HG02885 (cell line): ENCODE measurements around the gene PLCXD3.
"Not testable (repeated sequence)": the region's sequence is repeated elsewhere in the genome, so short reads cannot be mapped to it uniquely, and the experiment has no call there.

ENCODE experiments used
- ATAC-seq: cut with Tn5 transposase; IDR thresholded peaks from one replicate; pipeline ENCODE4 v1.9.1; 2021; ENCODE audit warnings: mild to moderate bottlenecking; ENCODE audit not compliant: unreplicated experiment, poor library complexity

The PLCXD3 gene

GRCh38 chr5:41503310-41503709 is 7.1 kb downstream of the PLCXD3 start:
- no peak for ATAC-seq

GRCh38 chr5:41493490-41494126 is 16.8 kb downstream of the PLCXD3 start:
- not testable (repeated sequence) for ATAC-seq

- no peak for ATAC-seq
Measured at GRCh38 chr5:41485533-41485932, 24.9 kb downstream of the PLCXD3 start.

GRCh38 chr5:41482715-41483114 is 27.7 kb downstream of the PLCXD3 start:
- ATAC-seq = peak; percentile 59

GRCh38 chr5:41482173-41482572 is 28.2 kb downstream of the PLCXD3 start:
- ATAC-seq = no peak

- ATAC-seq = not testable (repeated sequence)
Measured at GRCh38 chr5:41471571-41472208, 38.7 kb downstream of the PLCXD3 start.

GRCh38 chr5:41465493-41466171 is 44.8 kb downstream of the PLCXD3 start:
- no peak for ATAC-seq

- no peak for ATAC-seq
Measured at GRCh38 chr5:41459557-41459956, 50.8 kb downstream of the PLCXD3 start.

GRCh38 chr5:41457094-41457493 is 53.3 kb downstream of the PLCXD3 start:
- no peak for ATAC-seq

- no peak for ATAC-seq
Measured at GRCh38 chr5:41452506-41452905, 57.9 kb downstream of the PLCXD3 start.

- no peak for ATAC-seq
Measured at GRCh38 chr5:41447650-41448510, 62.5 kb downstream of the PLCXD3 start.

- no peak for ATAC-seq
Measured at GRCh38 chr5:41445937-41446563, 64.4 kb downstream of the PLCXD3 start.

- no peak for ATAC-seq
Measured at GRCh38 chr5:41435276-41435675, 75.1 kb downstream of the PLCXD3 start.

GRCh38 chr5:41433552-41434181 is 76.7 kb downstream of the PLCXD3 start:
- ATAC-seq = no peak

- no peak for ATAC-seq
Measured at GRCh38 chr5:41432481-41433253, 77.7 kb downstream of the PLCXD3 start.

- ATAC-seq = no peak
Measured at GRCh38 chr5:41427505-41427904, 82.9 kb downstream of the PLCXD3 start.

GRCh38 chr5:41425736-41426135 is 84.7 kb downstream of the PLCXD3 start:
- ATAC-seq = no peak

GRCh38 chr5:41420492-41421067 is 89.8 kb downstream of the PLCXD3 start:
- no peak for ATAC-seq
